Psoas muscle (tissue), 7 donors: ENCODE data around the gene PRAMEF7. TPM values are rescaled to one million over a fixed set of nuclear protein-coding genes. Genes with fewer than 3 reads are reported as not detected.

Source experiments
- polyA plus RNA-seq, 3 donors: library from polyadenylated mRNA; stranded (reverse); fragments of 200-250 nt; gene quantifications; one replicate each; pipeline ENCODE4 v1.2.3, GENCODE V29; 2013
- total RNA-seq, 4 donors: library from RNA; stranded (reverse); fragmentation: NEBNext Ultra II Directional in 2 of 4; extraction: Animal tissue kit (Norgen Biotek cat#: 25700) in 2 of 4; gene quantifications; one replicate each; pipeline versions ENCODE4 v1.2.1 to v1.2.4, GENCODE V29; 2021 to 2023
- donor health status: healthy with polysubstance abuse.
- donor health status: DM: no; HTN: no; CAD: no; lungs with moderate emphysema.
- donor health status: Bipolar disorder and iron deficiency.
- donor health status: healthy.
- donor health status: DM: no; HTN: no; CAD: no.
- donor health status: DM: no; HTN: no; CAD: no.
- donor health status: DM: yes; HTN: yes; CAD: no.

The PRAMEF7 gene
- total and polyA plus RNA-seq, 7 donors, result not detected

Other genes with a start within 250 kb of the PRAMEF7 start
- not detected for gene AADACL3, start 200.5 kb upstream of the PRAMEF7 start, total RNA-seq
- not detected for gene AADACL3, start 200.5 kb upstream of the PRAMEF7 start, polyA plus RNA-seq
- not detected for gene CFAP107, start 170.4 kb upstream of the PRAMEF7 start, total RNA-seq
- under 1 TPM in 1 of 3 donors, not detected in 2; 0.04 TPM for gene CFAP107, start 170.4 kb upstream of the PRAMEF7 start, polyA plus RNA-seq
- not detected for gene PRAMEF12, start 142.9 kb upstream of the PRAMEF7 start, total RNA-seq
- gene PRAMEF12, start 142.9 kb upstream of the PRAMEF7 start, polyA plus RNA-seq, result not detected
- not detected for gene PRAMEF1, start 125.2 kb upstream of the PRAMEF7 start, total RNA-seq
- gene PRAMEF1, start 125.2 kb upstream of the PRAMEF7 start, polyA plus RNA-seq, result not detected
- gene PRAMEF11, start 85.2 kb upstream of the PRAMEF7 start, total RNA-seq, result not detected
- not detected for gene PRAMEF11, start 85.2 kb upstream of the PRAMEF7 start, polyA plus RNA-seq
- gene HNRNPCL1, start 67.9 kb upstream of the PRAMEF7 start, total RNA-seq, result not detected
- not detected for gene HNRNPCL1, start 67.9 kb upstream of the PRAMEF7 start, polyA plus RNA-seq
- gene PRAMEF2, start 59.5 kb upstream of the PRAMEF7 start, total RNA-seq, result not detected
- gene PRAMEF2, start 59.5 kb upstream of the PRAMEF7 start, polyA plus RNA-seq, result not detected
- gene PRAMEF4, start 30.4 kb upstream of the PRAMEF7 start, total RNA-seq, result not detected
- not detected for gene PRAMEF4, start 30.4 kb upstream of the PRAMEF7 start, polyA plus RNA-seq
- not detected for gene PRAMEF10, start 18.3 kb upstream of the PRAMEF7 start, total RNA-seq
- not detected for gene PRAMEF10, start 18.3 kb upstream of the PRAMEF7 start, polyA plus RNA-seq
- gene PRAMEF6, start 31.0 kb downstream of the PRAMEF7 start, total RNA-seq, result not detected
- gene PRAMEF6, start 31.0 kb downstream of the PRAMEF7 start, polyA plus RNA-seq, result not detected
- not detected for gene PRAMEF27, start 140.0 kb downstream of the PRAMEF7 start, total RNA-seq
- gene PRAMEF27, start 140.0 kb downstream of the PRAMEF7 start, polyA plus RNA-seq, result not detected
- not detected for gene HNRNPCL3, start 144.2 kb downstream of the PRAMEF7 start, total RNA-seq
- not detected for gene HNRNPCL3, start 144.2 kb downstream of the PRAMEF7 start, polyA plus RNA-seq
- not detected for gene PRAMEF25, start 154.2 kb downstream of the PRAMEF7 start, total RNA-seq
- not detected for gene PRAMEF25, start 154.2 kb downstream of the PRAMEF7 start, polyA plus RNA-seq
- not detected for gene HNRNPCL2, start 200.2 kb downstream of the PRAMEF7 start, total RNA-seq
- not detected for gene HNRNPCL2, start 200.2 kb downstream of the PRAMEF7 start, polyA plus RNA-seq
- not detected for gene PRAMEF26, start 239.4 kb downstream of the PRAMEF7 start, total RNA-seq
- not detected for gene PRAMEF26, start 239.4 kb downstream of the PRAMEF7 start, polyA plus RNA-seq
- not detected for gene HNRNPCL4, start 249.0 kb downstream of the PRAMEF7 start, total RNA-seq
- gene HNRNPCL4, start 249.0 kb downstream of the PRAMEF7 start, polyA plus RNA-seq, result not detected